Thoracic aorta (tissue), 2 donors: ENCODE data around the gene SNRPA1. TPM values are rescaled to one million over a fixed set of nuclear protein-coding genes. Genes with fewer than 3 reads are reported as not detected.

Experiments
- ATAC-seq: fragments of 150-250 bp; one replicate; pipeline ENCODE4 v1.8.0; 2017; ENCODE audit warnings: low read depth; ENCODE audit not compliant: insufficient number of reproducible peaks, low FRiP score
- DNase-seq: peaks from one replicate; pipeline ENCODE4 v3.0.0-alpha.2; 2020; ENCODE audit warnings: low spot score
- H3K27ac ChIP-seq, 2 donors: fragments of 200-600 bp; sonication (generic); 1 replicate in 1 of 2; 2 replicates in 1 of 2; pipeline ENCODE4 v1.5.1; 2016; ENCODE audit warnings: mild to moderate bottlenecking in 2 of 2, moderate library complexity in 2 of 2
- H3K27me3 ChIP-seq: fragments of 200-600 bp; sonication (generic); replicated peaks from 2 replicates; pipeline ENCODE4 v1.6.0; 2016; ENCODE audit warnings: mild to moderate bottlenecking; ENCODE audit not compliant: insufficient read depth
- H3K36me3 ChIP-seq: fragments of 200-600 bp; sonication (generic); one replicate; pipeline ENCODE4 v1.5.1; 2016
- H3K4me1 ChIP-seq, 2 donors: fragments of 200-600 bp; sonication (generic); 1 replicate in 1 of 2; 2 replicates in 1 of 2; pipeline versions ENCODE4 v1.5.1 to v1.6.0; 2016; ENCODE audit warnings: low read depth in 2 of 2, mild to moderate bottlenecking in 1 of 2; ENCODE audit not compliant: control insufficient read depth in 1 of 2
- H3K4me3 ChIP-seq: fragments of 200-600 bp; sonication (generic); 2 replicates; pipeline ENCODE4 v1.5.1; 2016; ENCODE audit warnings: mild to moderate bottlenecking
- H3K9me3 ChIP-seq: fragments of 200-600 bp; sonication (generic); 2 replicates; pipeline ENCODE4 v1.5.1; 2016
- total RNA-seq, 2 donors: library from RNA; depleted of rRNA; stranded (reverse); fragments of >200 nt; gene quantifications; one replicate each; pipeline versions ENCODE4 v1.1.0 to v1.2.3, GENCODE V29; 2016
- TF ChIP-seq, protein P1 (sequence below): fragments of 200-600 bp; sonication (generic); IDR thresholded peaks from one replicate; pipeline ENCODE4 v1.5.1; 2019; ENCODE audit warnings: antibody characterized with exemption

The SNRPA1 gene
- total RNA-seq, 2 donors from 2014 or later = 31.0 to 60.0 TPM

DNA sequence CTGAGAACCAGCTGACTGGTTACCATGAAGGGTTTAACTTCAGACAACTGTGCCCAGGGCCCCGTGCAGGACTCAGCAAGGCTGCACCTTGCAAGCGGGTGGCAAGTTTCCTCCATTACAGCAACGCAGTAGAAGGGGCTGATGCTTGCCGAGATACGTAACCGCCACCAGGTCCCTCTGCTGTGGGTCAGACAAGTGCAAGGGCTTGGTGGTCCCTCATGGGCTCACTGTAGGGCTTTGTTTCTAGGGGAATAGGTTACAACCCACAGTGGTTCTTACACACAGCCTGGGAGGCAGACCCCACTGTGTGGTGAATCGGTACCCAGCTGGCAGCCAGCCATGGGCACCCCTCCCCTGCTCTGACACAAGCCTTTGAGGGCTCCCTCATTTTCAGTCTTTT, 15.5 kb upstream of the SNRPA1 start:
- TF ChIP-seq, protein P1, sequence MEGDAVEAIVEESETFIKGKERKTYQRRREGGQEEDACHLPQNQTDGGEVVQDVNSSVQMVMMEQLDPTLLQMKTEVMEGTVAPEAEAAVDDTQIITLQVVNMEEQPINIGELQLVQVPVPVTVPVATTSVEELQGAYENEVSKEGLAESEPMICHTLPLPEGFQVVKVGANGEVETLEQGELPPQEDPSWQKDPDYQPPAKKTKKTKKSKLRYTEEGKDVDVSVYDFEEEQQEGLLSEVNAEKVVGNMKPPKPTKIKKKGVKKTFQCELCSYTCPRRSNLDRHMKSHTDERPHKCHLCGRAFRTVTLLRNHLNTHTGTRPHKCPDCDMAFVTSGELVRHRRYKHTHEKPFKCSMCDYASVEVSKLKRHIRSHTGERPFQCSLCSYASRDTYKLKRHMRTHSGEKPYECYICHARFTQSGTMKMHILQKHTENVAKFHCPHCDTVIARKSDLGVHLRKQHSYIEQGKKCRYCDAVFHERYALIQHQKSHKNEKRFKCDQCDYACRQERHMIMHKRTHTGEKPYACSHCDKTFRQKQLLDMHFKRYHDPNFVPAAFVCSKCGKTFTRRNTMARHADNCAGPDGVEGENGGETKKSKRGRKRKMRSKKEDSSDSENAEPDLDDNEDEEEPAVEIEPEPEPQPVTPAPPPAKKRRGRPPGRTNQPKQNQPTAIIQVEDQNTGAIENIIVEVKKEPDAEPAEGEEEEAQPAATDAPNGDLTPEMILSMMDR = no peak
- Histone ChIP-seq H3K36me3 (no peaks in the 10 kb centered on the region), H3K4me3 (no peak overlapping the region), H3K9me3 (no peaks in the 10 kb centered on the region), H3K27ac (no peak overlapping the region), H3K27me3 (no peaks in the 10 kb centered on the region), H3K4me1 (no peaks in the 10 kb centered on the region)
- ATAC-seq (no peak), DNase-seq (no peak)

DNA sequence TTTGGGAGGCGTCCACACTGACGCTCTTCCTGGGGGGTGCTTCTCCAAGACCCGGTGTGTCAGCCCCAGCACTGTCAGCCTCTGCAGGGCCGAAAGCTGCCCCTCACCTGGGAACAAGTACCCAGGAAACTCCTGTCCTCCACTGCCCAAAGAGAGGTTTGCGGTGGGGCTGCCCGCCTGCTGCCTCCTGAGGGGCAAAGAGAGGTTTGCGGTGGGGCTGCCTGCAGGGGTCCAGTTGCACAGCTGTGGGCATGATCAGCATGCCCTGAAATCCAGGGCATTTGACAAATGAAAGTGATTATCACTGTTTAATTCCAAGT, 15.1 kb upstream of the SNRPA1 start:
- H3K36me3 ChIP-seq = no peaks in the 10 kb centered on the region
- H3K27ac ChIP-seq = no peak overlapping the region
- H3K9me3 ChIP-seq = no peaks in the 10 kb centered on the region
- ATAC-seq (no peak), DNase-seq (no peak)
- TF ChIP-seq, protein P1 = no peak
- H3K27me3 ChIP-seq = no peaks in the 10 kb centered on the region
- H3K4me3 ChIP-seq = no peak overlapping the region
- no peaks in the 10 kb centered on the region for H3K4me1 ChIP-seq

DNA sequence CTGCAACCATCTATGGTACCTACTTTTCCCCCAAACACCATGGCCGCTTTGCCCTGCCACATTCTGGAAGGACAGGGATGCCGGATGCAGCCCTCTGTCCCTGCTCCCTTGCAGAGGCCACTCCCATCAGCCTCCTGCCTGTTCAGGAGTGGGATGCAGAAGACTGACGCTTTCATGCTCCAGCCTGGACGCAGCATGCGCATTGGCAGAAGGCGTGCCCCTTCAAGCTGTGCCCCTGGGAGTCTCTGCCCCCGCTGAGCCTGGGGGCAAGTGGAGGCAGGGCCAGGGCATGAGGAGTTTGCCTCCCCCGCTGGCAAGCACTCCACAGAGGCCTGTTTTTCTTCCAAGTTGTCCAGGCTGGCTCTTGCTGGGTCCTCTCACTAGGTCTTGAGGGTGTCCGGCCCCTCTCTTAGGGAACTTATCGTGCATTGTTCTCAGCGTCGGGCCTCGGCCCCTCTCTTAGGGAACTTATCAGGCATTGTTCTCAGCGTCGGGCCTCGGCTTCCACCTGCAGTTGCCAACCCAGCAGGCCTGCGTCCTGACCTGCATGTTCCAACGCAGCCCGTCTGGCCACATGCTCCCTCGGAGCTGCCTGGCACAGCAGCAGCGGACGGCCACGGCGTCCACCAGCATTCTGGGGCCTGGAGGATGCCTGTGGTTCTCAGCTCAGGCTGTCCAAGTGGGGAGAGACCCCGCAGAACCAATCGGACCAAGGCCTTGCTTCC, 14.6 kb upstream of the SNRPA1 start:
- no peaks in the 10 kb centered on the region for H3K9me3 ChIP-seq
- H3K4me3 ChIP-seq = no peak overlapping the region
- no peak for ATAC-seq
- H3K27me3 ChIP-seq = no peaks in the 10 kb centered on the region
- no peaks in the 10 kb centered on the region for H3K4me1 ChIP-seq
- H3K27ac ChIP-seq = no peak overlapping the region
- DNase-seq = no peak
- TF ChIP-seq, protein P1 = no peak
- H3K36me3 ChIP-seq = no peaks in the 10 kb centered on the region

DNA sequence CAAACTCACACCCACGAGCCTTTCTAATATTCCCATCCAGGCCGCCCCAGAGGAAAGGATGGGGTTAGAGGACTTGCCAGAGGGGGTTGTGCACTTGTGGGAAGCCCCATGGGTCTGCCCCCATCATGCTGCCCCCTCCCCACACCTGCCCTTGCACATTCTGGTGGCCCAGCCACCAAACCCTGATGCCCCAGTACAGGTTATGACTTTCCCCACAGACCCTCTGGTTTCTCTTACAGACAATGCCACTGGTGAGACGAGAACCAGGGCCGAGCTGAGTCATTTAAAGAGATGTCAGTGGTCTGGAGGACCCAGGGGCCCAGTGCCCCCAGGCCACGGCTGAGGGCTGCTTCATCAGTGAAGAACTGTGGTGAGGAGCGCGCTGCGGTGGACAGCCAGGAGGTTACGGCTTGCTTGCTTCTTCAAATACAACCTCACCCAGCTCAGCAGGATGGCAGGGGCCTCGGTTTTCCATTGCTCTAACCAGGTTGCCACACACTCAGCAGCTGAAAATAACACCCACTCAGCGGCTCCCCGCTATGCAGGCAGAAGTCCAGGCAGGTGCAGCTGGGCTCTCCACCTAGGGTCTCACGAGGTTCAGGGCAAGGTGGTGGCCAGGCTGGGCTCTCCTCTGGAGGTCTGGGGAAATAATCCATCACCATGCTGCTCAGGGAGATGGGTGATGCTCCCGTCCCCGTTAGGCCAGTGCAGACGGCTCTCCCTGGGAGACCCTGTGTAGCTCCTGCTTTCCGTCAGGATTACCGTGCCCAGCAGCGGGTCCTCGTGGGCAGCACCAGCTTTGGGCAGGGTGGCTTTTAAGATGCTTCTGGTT, 13.8 kb upstream of the SNRPA1 start:
- no peak overlapping the region for H3K27ac ChIP-seq
- no peak overlapping the region for H3K4me3 ChIP-seq
- TF ChIP-seq, protein P1 = no peak
- no peaks in the 10 kb centered on the region for H3K4me1 ChIP-seq
- ATAC-seq = no peak
- no peaks in the 10 kb centered on the region for H3K36me3 ChIP-seq
- no peaks in the 10 kb centered on the region for H3K9me3 ChIP-seq
- no peaks in the 10 kb centered on the region for H3K27me3 ChIP-seq
- no peak for DNase-seq

DNA sequence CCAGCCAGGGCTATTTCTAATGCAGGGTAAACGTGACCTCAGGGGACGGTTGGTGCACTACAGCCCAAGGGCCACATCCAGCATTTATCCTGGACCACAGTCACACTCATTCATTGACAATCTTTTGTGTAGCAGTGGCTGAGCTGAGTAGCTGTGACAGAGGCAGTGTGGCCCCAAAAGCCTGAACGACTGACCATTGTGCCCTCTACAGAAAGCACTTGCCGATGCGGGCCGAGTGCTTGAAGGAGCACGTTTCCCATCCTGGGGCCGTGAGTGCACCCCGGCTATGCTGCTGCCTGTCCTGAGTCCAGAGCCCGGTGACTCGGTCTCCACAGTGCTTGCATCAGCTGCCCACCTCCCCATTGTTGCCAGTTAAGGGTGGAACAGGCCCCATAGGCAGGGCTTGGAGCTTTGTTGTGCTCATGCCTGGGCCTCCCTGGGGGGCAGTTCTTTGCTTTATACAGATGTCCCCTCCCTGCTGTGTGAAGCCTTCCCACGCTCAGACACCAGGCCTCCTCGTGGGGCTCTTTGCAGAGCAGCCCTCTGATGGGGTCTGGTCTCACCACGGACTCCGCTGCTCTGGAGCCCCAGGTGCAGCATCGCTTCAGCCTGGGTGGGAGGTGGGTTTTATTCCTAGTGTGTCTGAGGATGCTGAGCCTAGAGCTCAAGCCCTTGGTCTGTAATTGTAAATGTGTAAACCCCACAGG, 13.0 kb upstream of the SNRPA1 start:
- Histone ChIP-seq H3K27ac (no peak overlapping the region), H3K4me3 (no peak overlapping the region), H3K9me3 (no peaks in the 10 kb centered on the region), H3K4me1 (no peaks in the 10 kb centered on the region), H3K27me3 (no peaks in the 10 kb centered on the region), H3K36me3 (no peaks in the 10 kb centered on the region)
- DNase-seq (no peak), ATAC-seq (no peak)
- TF ChIP-seq, protein P1 = no peak
